22Rv1 (cell line): ENCODE measurements around the gene SELENOP.

ENCODE experiments used
- CTCF ChIP-seq: fragments of 450-650 bp; IDR thresholded peaks from 2 replicates; pipeline ENCODE4 v1.5.1; 2017; ENCODE audit warnings: mild to moderate bottlenecking
- ZFX ChIP-seq: fragments of 450-650 bp; IDR thresholded peaks from 2 replicates; pipeline ENCODE4 v1.6.1; 2017; ENCODE audit warnings: antibody characterized with exemption, borderline replicate concordance

GRCh38 chr5:42843675-42844292 is 32.1 kb upstream of the SELENOP start:
- TF ChIP-seq CTCF, result no peak
- TF ChIP-seq ZFX, result no peak
